ENCODE measurements around the gene IL32. TPM values are rescaled to one million over a fixed set of nuclear protein-coding genes. Genes with fewer than 3 reads are reported as not detected.

IL32 gene
- total and polyA plus RNA-seq, 2 experiments from 2014 or later = 2.3 to 6.1 TPM

GRCh38 chr16:3066440-3066748 is 954 bp downstream of the IL32 start (continued):
- TF ChIP-seq ZNF114 (CRISPR knock-in tag; IDR thresholded peaks at IDR 0.05) (no peak), EZH2 (IDR thresholded peaks at IDR 0.05; ENCODE audit: low read depth, unreplicated experiment) (no peak), ETS1 (IDR thresholded peaks at IDR 0.05) (no peak)

GRCh38 chr16:3068487-3068886 is 3.0 kb downstream of the IL32 start:
- Histone ChIP-seq H2AFZ (no peak overlapping the region), H3K27me3 (ENCODE audit: insufficient read depth) (no peaks in the 10 kb centered on the region), H3K9me2 (ENCODE audit: insufficient read depth) (no peaks in the 10 kb centered on the region), H3K36me3 (ENCODE audit: insufficient read depth) (no peaks in the 10 kb centered on the region), H3K4me3 (no peak overlapping the region), H3K27ac (ENCODE audit: low read depth) (no peak overlapping the region), H3K4me2 (no peak overlapping the region), H3F3A (replicated peaks; ENCODE audit: low read depth) (no peaks in the 10 kb centered on the region), H3K79me2 (replicated peaks; ENCODE audit: insufficient read depth) (no peaks in the 10 kb centered on the region), H3K4me1 (ENCODE audit: insufficient read depth) (0 out of 2 replicates have a peak, but pooled peaks cover 4% of the 10 kb centered on the region), H4K20me1 (replicated peaks; ENCODE audit: insufficient read depth) (no peaks in the 10 kb centered on the region)
- ATAC-seq (no peak), DNase-seq (ENCODE audit: low spot score) (no peak)
- TF ChIP-seq CTCF (conservative IDR thresholded peaks at IDR 0.05; ENCODE audit: low read depth in 2 of 2) (no peak), EZH2 (IDR thresholded peaks at IDR 0.05; ENCODE audit: low read depth, unreplicated experiment) (no peak), ZNF462 (CRISPR knock-in tag; IDR thresholded peaks at IDR 0.05) (no peak), REST (IDR thresholded peaks at IDR 0.05; ENCODE audit: unreplicated experiment) (no peak), ZNF114 (CRISPR knock-in tag; IDR thresholded peaks at IDR 0.05) (no peak), STAT1 (IDR thresholded peaks at IDR 0.05; ENCODE audit: unreplicated experiment) (no peak), ZNF331 (CRISPR knock-in tag; IDR thresholded peaks at IDR 0.05; ENCODE audit: low read depth) (no peak), ETS1 (IDR thresholded peaks at IDR 0.05) (no peak), CREB1 (CRISPR knock-in tag; IDR thresholded peaks at IDR 0.05; ENCODE audit: low read depth) (no peak), JUNB (IDR thresholded peaks at IDR 0.05; ENCODE audit: unreplicated experiment) (no peak), POLR2AphosphoS5 (IDR thresholded peaks at IDR 0.05; ENCODE audit: low read depth) (no peak), NANOG (IDR thresholded peaks at IDR 0.05; ENCODE audit: borderline replicate concordance) (no peak)
- H3K27me3 Mint-ChIP-seq (ENCODE audit: insufficient read depth, low read depth, poor library complexity) = peaks cover 31% of the 10 kb centered on the region
- H3K27ac Mint-ChIP-seq = no peak overlapping the region
- no peaks in the 10 kb centered on the region; the same call in 2 of the 3 replicates for H3K9me3 Mint-ChIP-seq
- H3K36me3 Mint-ChIP-seq (ENCODE audit: low read depth) = no peaks in the 10 kb centered on the region; the same call in 2 of the 3 replicates
- no peak overlapping the region for H3K4me3 Mint-ChIP-seq
- H3K4me1 Mint-ChIP-seq = peaks cover 31% of the 10 kb centered on the region

All from GM23338 (cell line).